ENCODE data around the gene DLGAP3.

The DLGAP3 gene

GRCh38 chr1:34874296-34874952 lies 55.0 kb downstream of the DLGAP3 start:
- Histone ChIP-seq H3K36me3 (ENCODE audit: control insufficient read depth in 1 of 2, insufficient read depth in 2 of 2, low read length in 2 of 2) (no peaks in the 10 kb centered on the region), H3K27me3 (ENCODE audit: low read depth, low read length) (peaks cover 8% of the 10 kb centered on the region), H3K4me3 (ENCODE audit: low read depth in 1 of 2, low read length in 2 of 2) (no peak overlapping the region), H3K27ac (ENCODE audit: low read length) (no peak overlapping the region), H3K9me3 (ENCODE audit: control insufficient read depth in 1 of 2, low read length in 2 of 2) (no peaks in the 10 kb centered on the region), H3K4me1 (ENCODE audit: control insufficient read depth in 1 of 2, insufficient read depth in 2 of 2, low read length in 2 of 2) (no peaks in the 10 kb centered on the region)

- H3K4me1 ChIP-seq (ENCODE audit: control insufficient read depth in 1 of 2, insufficient read depth in 2 of 2, low read length in 2 of 2) = no peaks in the 10 kb centered on the region
- no peaks in the 10 kb centered on the region for H3K36me3 ChIP-seq (ENCODE audit: control insufficient read depth in 1 of 2, insufficient read depth in 2 of 2, low read length in 2 of 2)
- peaks cover 8% of the 10 kb centered on the region for H3K27me3 ChIP-seq (ENCODE audit: low read depth, low read length)
- H3K9me3 ChIP-seq (ENCODE audit: control insufficient read depth in 1 of 2, low read length in 2 of 2) = no peaks in the 10 kb centered on the region
- H3K27ac ChIP-seq (ENCODE audit: low read length) = no peak overlapping the region
- H3K4me3 ChIP-seq (ENCODE audit: low read depth in 1 of 2, low read length in 2 of 2) = no peak overlapping the region
These were observed 57.3 kb downstream of the DLGAP3 start for GRCh38 chr1:34872133-34872503.

- Histone ChIP-seq H3K36me3 (ENCODE audit: control insufficient read depth in 1 of 2, insufficient read depth in 2 of 2, low read length in 2 of 2) (no peaks in the 10 kb centered on the region), H3K4me1 (ENCODE audit: control insufficient read depth in 1 of 2, insufficient read depth in 2 of 2, low read length in 2 of 2) (peaks cover 0 to 5% of the 10 kb centered on the region in 2 donors), H3K4me3 (ENCODE audit: low read depth in 1 of 2, low read length in 2 of 2) (no peak overlapping the region), H3K9me3 (ENCODE audit: control insufficient read depth in 1 of 2, low read length in 2 of 2) (no peaks in the 10 kb centered on the region), H3K27me3 (ENCODE audit: low read depth, low read length) (peaks cover 5% of the 10 kb centered on the region), H3K27ac (ENCODE audit: low read length) (no peak overlapping the region)
These were observed 57.9 kb downstream of the DLGAP3 start for GRCh38 chr1:34871443-34872132.

- Histone ChIP-seq H3K4me3 (ENCODE audit: low read depth in 1 of 2, low read length in 2 of 2) (no peak overlapping the region), H3K9me3 (ENCODE audit: control insufficient read depth in 1 of 2, low read length in 2 of 2) (no peaks in the 10 kb centered on the region), H3K27me3 (ENCODE audit: low read depth, low read length) (no peaks in the 10 kb centered on the region), H3K27ac (ENCODE audit: low read length) (no peak overlapping the region), H3K36me3 (ENCODE audit: control insufficient read depth in 1 of 2, insufficient read depth in 2 of 2, low read length in 2 of 2) (no peaks in the 10 kb centered on the region), H3K4me1 (ENCODE audit: control insufficient read depth in 1 of 2, insufficient read depth in 2 of 2, low read length in 2 of 2) (peaks cover 0 to 6% of the 10 kb centered on the region in 2 donors)
These were observed 59.1 kb downstream of the DLGAP3 start for GRCh38 chr1:34870395-34870794.

GRCh38 chr1:34869760-34870159 lies 59.7 kb downstream of the DLGAP3 start:
- Histone ChIP-seq H3K27me3 (ENCODE audit: low read depth, low read length) (no peaks in the 10 kb centered on the region), H3K9me3 (ENCODE audit: control insufficient read depth in 1 of 2, low read length in 2 of 2) (no peaks in the 10 kb centered on the region), H3K27ac (ENCODE audit: low read length) (no peak overlapping the region), H3K4me3 (ENCODE audit: low read depth in 1 of 2, low read length in 2 of 2) (no peak overlapping the region), H3K4me1 (ENCODE audit: control insufficient read depth in 1 of 2, insufficient read depth in 2 of 2, low read length in 2 of 2) (peaks cover 0 to 6% of the 10 kb centered on the region in 2 donors), H3K36me3 (ENCODE audit: control insufficient read depth in 1 of 2, insufficient read depth in 2 of 2, low read length in 2 of 2) (no peaks in the 10 kb centered on the region)

- Histone ChIP-seq H3K27me3 (ENCODE audit: low read depth, low read length) (no peaks in the 10 kb centered on the region), H3K4me3 (ENCODE audit: low read depth in 1 of 2, low read length in 2 of 2) (no peak overlapping the region), H3K27ac (ENCODE audit: low read length) (no peak overlapping the region), H3K36me3 (ENCODE audit: control insufficient read depth in 1 of 2, insufficient read depth in 2 of 2, low read length in 2 of 2) (no peaks in the 10 kb centered on the region), H3K4me1 (ENCODE audit: control insufficient read depth in 1 of 2, insufficient read depth in 2 of 2, low read length in 2 of 2) (peaks cover 0 to 6% of the 10 kb centered on the region in 2 donors), H3K9me3 (ENCODE audit: control insufficient read depth in 1 of 2, low read length in 2 of 2) (no peaks in the 10 kb centered on the region)
These were observed 61.0 kb downstream of the DLGAP3 start for GRCh38 chr1:34868230-34869049.

- Histone ChIP-seq H3K27ac (ENCODE audit: low read length) (no peak overlapping the region), H3K36me3 (ENCODE audit: control insufficient read depth in 1 of 2, insufficient read depth in 2 of 2, low read length in 2 of 2) (no peaks in the 10 kb centered on the region), H3K4me1 (ENCODE audit: control insufficient read depth in 1 of 2, insufficient read depth in 2 of 2, low read length in 2 of 2) (peaks cover 0 to 6% of the 10 kb centered on the region in 2 donors), H3K27me3 (ENCODE audit: low read depth, low read length) (no peaks in the 10 kb centered on the region), H3K9me3 (ENCODE audit: control insufficient read depth in 1 of 2, low read length in 2 of 2) (no peaks in the 10 kb centered on the region), H3K4me3 (ENCODE audit: low read depth in 1 of 2, low read length in 2 of 2) (no peak overlapping the region)
These were observed 62.0 kb downstream of the DLGAP3 start for GRCh38 chr1:34867415-34867814.

- Histone ChIP-seq H3K4me1 (ENCODE audit: control insufficient read depth in 1 of 2, insufficient read depth in 2 of 2, low read length in 2 of 2) (peaks cover 0 to 6% of the 10 kb centered on the region in 2 donors), H3K27ac (ENCODE audit: low read length) (peak overlapping the region; percentile 16), H3K4me3 (ENCODE audit: low read depth in 1 of 2, low read length in 2 of 2) (peak overlapping the region; percentile 63 to 73), H3K27me3 (ENCODE audit: low read depth, low read length) (no peaks in the 10 kb centered on the region), H3K36me3 (ENCODE audit: control insufficient read depth in 1 of 2, insufficient read depth in 2 of 2, low read length in 2 of 2) (no peaks in the 10 kb centered on the region), H3K9me3 (ENCODE audit: control insufficient read depth in 1 of 2, low read length in 2 of 2) (no peaks in the 10 kb centered on the region)
These were observed 62.7 kb downstream of the DLGAP3 start for GRCh38 chr1:34866762-34867109.

- peaks cover 0 to 6% of the 10 kb centered on the region in 2 donors for H3K4me1 ChIP-seq (ENCODE audit: control insufficient read depth in 1 of 2, insufficient read depth in 2 of 2, low read length in 2 of 2)
- peak overlapping the region; percentile 16 for H3K27ac ChIP-seq (ENCODE audit: low read length)
- peak overlapping the region; percentile 63 to 73 for H3K4me3 ChIP-seq (ENCODE audit: low read depth in 1 of 2, low read length in 2 of 2)
- H3K27me3 ChIP-seq (ENCODE audit: low read depth, low read length) = no peaks in the 10 kb centered on the region
- H3K36me3 ChIP-seq (ENCODE audit: control insufficient read depth in 1 of 2, insufficient read depth in 2 of 2, low read length in 2 of 2) = no peaks in the 10 kb centered on the region
- no peaks in the 10 kb centered on the region for H3K9me3 ChIP-seq (ENCODE audit: control insufficient read depth in 1 of 2, low read length in 2 of 2)
These were observed 63.3 kb downstream of the DLGAP3 start for GRCh38 chr1:34865981-34866761.

GRCh38 chr1:34865573-34865972 lies 63.9 kb downstream of the DLGAP3 start:
- Histone ChIP-seq H3K4me3 (ENCODE audit: low read depth in 1 of 2, low read length in 2 of 2) (peak overlapping the region; percentile 63 to 73), H3K27ac (ENCODE audit: low read length) (no peak overlapping the region), H3K36me3 (ENCODE audit: control insufficient read depth in 1 of 2, insufficient read depth in 2 of 2, low read length in 2 of 2) (no peaks in the 10 kb centered on the region), H3K27me3 (ENCODE audit: low read depth, low read length) (no peaks in the 10 kb centered on the region), H3K9me3 (ENCODE audit: control insufficient read depth in 1 of 2, low read length in 2 of 2) (no peaks in the 10 kb centered on the region), H3K4me1 (ENCODE audit: control insufficient read depth in 1 of 2, insufficient read depth in 2 of 2, low read length in 2 of 2) (peaks cover 0 to 6% of the 10 kb centered on the region in 2 donors)

- no peaks in the 10 kb centered on the region for H3K27me3 ChIP-seq (ENCODE audit: low read depth, low read length)
- no peak overlapping the region for H3K4me3 ChIP-seq (ENCODE audit: low read depth in 1 of 2, low read length in 2 of 2)
- H3K36me3 ChIP-seq (ENCODE audit: control insufficient read depth in 1 of 2, insufficient read depth in 2 of 2, low read length in 2 of 2) = no peaks in the 10 kb centered on the region
- no peaks in the 10 kb centered on the region for H3K9me3 ChIP-seq (ENCODE audit: control insufficient read depth in 1 of 2, low read length in 2 of 2)
- H3K27ac ChIP-seq (ENCODE audit: low read length) = no peak overlapping the region
- peaks cover 0 to 6% of the 10 kb centered on the region in 2 donors for H3K4me1 ChIP-seq (ENCODE audit: control insufficient read depth in 1 of 2, insufficient read depth in 2 of 2, low read length in 2 of 2)
These were observed 64.7 kb downstream of the DLGAP3 start for GRCh38 chr1:34864759-34865158.

Measured in muscle layer of duodenum (tissue), 2 donors.